HG02938 (cell line): ENCODE results near the gene UCP3.

Experiments used
- ATAC-seq: cut with Tn5 transposase; IDR thresholded peaks from one replicate; pipeline ENCODE4 v1.9.1; 2021; ENCODE audit warnings: mild to moderate bottlenecking, moderate library complexity; ENCODE audit not compliant: unreplicated experiment

UCP3 gene

GRCh38 chr11:74018331-74019005, 9.6 kb upstream of the UCP3 start:
- ATAC-seq = no peak

- no peak for ATAC-seq
Measured at GRCh38 chr11:74017631-74018030, 8.7 kb upstream of the UCP3 start.

DNA sequence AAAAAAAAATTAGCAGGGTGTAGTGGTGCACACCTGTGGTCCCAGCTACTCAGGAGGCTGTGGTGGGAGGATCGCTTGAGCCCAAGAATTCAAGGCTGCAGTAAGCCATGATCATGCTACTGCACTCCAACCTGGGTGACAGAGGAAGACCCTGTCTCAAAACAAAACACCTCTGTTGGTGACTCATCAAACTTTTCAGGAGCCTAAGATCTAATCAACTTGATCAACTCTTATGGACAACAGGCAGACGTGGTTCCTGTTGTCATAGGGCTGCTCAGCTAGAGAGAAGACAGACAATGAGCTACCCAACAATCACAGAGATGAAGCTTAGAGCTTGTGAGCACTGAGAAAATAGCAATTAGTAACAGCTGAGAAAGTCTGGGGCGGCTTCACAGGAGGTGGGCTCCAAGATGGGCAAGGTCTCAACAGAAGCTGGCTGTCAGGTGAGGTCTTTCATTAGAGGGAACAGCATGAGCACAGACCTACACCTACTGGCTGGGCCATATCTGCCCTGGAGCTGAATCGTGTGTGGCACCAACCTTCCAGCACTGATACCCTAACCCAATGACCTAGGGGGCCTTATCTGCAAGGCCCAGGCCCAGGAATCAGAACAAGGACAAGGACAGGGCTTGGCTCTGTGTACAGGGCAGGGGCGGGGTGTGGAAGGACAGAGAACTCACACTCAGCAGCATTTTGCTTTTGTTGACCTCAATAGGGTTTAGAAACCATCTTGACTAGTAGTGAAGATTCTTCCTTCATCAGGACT, 7.2 kb upstream of the UCP3 start:
- ATAC-seq = no peak

- ATAC-seq = no peak
Measured at GRCh38 chr11:74014880-74015279, 6.0 kb upstream of the UCP3 start.

GRCh38 chr11:74013141-74013540, 4.3 kb upstream of the UCP3 start:
- no peak for ATAC-seq

DNA sequence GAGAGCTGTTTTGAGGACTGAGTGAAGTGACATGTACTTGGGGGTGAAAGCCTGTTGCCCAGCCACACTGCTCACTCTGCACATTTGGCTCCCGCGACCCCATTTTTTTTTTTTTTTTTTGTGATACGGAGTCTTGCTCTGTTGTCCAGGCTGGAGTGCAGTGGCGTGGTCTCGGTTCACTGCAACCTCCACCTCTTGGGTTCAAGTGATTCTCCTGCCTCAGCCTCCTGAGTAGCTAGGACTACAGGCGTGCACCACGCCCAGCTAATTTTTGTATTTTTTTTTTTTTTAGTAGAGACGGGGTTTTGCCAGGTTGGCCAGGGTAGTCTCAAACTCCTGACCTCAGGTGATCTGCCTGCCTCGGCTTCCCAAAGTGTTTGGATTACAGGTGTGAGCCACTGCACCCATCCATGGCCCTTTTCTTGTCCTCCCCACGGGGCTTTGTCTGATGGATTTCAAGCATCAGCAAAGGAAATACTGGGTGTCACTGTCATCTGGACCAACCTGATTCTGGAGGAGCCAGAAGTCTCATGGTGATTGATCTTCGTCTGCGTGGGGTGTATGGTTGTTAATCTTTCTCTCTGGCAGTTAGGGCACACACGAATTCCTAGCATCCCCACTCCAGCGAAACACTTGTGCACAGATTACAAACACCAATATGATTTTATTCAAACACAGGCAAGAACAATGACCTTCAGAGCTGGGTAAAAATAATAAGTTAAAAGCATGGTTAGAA, 3.4 kb upstream of the UCP3 start:
- no peak for ATAC-seq

DNA sequence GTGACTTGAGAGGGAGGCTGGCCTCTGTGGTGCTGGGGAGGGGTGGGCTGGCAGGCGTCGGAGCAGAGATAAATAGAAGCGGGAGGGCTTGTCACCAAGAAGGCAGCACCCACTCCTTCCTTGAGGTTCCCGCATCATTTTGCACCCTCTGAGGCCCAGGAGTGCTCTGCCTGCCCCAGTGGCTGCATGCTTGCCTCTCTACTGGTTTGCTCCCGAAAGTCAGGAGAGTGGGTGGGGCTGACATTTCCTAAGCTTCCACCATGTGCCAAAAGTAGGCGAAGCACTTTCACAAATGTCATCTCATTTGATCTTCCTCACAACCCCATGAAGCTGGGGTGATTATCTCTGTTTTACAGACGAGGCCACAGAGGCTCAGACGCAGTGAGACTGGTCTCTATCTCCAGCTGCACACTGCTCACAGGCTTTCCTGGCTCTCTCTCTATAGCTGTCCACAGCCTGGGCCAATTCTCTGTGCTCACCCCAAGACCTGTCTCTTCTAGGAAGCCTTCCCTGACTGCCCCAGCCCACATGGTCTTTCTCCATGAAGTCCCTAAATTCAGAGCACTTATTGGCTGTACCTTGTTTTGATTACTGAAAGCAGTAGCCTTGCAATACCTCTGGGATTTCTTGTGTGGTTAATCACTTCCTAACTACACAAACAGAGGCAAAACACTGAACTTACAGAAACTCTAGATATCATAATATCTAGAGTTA, 2.6 kb upstream of the UCP3 start:
- ATAC-seq = peak; percentile 85

DNA sequence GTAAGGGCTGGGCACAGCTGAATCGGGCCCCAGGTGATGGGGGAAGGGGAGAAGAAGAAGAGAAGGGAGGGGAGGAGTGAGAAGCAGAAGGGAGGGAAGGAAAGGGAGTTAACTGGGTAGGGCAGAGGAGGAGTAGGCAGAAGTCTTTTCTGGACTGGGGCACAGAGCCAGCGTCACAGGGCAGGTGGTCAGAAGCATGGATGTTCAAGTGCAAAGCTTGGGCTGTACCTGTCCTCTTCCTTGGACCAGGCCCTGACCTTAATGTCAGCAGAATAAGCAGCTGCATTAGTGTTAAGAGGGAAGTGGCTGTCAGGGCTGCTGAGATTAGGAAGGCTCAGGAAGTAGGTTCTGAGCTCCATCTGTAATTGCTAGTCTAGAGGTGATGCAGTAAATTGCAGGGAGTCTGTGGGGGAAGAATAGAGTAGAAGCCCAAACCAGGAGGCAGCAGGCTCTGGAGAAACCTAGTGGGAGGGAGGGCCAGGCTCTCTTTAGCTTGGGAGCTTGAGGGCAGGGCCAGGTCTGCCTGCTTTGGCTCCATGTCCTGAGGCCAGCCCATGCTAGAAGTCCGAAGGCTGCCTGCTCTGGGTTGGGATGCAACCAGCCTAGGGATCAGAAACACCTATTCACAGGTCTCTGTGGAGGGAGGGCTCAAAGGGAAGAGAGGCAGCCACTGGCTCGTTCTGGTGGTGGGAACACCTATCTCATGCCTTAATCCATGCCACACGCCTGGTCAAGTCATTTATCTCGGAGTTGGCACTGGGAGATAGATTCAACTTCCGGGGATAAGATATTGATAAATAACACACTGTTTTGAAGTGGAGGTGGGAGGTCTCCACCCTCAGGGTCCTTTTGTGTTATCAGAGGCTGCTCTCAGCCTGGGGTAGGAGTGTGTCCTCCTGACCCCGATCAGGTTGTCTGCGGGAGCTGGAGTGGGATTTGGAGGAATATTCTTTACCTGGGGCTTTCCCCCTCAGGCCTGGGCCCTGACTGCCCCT, 1.7 kb upstream of the UCP3 start:
- no peak for ATAC-seq

DNA sequence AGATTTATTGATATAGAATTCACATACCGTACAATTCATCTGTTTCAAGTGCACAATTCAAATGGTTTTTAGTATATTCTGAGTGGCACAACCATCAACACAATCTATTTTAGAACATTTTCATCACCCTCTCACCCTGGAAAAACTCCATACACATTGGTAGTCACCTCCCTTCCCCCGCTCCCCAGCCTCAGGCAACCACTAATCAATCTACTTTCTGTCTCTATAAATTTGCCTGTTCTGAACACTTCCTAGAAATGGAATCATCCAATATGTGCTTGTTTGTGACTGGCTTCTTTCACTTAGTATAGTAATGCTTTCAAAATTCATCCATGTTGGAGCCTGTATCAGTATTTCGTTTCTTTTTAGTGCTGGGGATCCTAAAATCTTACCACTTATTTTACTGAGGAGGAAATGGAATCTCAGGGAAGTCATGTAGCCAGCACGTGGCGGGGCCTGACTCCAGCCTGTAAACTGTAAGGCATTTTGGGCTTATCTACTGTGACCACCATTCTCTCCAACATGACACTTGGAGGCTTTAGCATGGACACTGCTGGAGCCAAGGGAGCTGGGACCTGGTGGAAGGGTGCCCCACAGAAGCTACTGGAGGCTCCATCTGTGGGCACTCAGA, 905 bp upstream of the UCP3 start:
- no peak for ATAC-seq

DNA sequence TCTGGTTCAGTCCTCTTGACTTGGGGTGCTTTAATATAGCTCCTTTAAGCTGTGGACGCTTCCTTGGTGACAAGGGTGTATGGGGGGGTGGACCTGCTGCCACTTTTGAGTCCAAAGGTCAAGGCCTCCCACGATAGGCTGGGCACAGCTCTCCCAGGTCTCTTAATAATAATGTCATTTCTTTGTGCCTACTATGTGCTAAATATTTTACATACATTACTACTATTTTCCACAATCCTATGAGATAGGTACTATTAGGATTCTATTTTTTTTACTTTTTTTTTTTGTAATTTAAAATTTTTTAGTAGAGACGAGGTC, 304 bp upstream of the UCP3 start:
- ATAC-seq = no peak

DNA sequence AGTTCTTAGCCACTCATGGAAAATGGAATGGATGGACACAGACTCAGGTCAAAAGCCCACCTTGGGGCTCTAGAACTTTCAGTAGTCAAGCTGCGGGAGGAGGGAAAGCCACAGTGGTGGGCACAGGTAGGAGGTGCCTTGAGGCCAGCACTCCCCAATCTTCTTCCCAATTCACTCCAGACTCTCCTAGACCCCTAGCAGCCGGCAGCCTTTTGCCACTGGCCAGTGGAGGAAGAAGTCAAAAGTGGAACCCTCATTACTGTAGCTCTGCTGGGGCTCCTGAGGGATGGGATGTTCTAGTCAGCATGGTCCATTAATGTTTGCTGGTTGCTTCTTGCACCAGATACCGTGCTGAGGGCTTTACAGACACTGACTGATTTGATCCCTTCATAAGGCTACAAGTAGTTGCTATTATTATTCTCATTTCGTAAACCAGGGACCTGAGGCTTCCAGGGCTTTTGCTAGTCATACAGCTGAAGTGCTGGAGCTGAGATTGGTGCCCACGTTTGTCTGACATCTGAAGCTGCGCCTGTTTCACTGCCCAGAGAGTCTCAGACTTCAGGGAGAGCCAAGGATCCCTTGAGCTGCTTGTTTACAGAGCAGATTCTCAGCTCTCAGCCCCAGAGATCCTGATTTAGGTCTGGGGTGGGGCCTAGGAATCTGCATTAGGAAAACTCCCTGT, 1.1 kb downstream of the UCP3 start:
- ATAC-seq = no peak

DNA sequence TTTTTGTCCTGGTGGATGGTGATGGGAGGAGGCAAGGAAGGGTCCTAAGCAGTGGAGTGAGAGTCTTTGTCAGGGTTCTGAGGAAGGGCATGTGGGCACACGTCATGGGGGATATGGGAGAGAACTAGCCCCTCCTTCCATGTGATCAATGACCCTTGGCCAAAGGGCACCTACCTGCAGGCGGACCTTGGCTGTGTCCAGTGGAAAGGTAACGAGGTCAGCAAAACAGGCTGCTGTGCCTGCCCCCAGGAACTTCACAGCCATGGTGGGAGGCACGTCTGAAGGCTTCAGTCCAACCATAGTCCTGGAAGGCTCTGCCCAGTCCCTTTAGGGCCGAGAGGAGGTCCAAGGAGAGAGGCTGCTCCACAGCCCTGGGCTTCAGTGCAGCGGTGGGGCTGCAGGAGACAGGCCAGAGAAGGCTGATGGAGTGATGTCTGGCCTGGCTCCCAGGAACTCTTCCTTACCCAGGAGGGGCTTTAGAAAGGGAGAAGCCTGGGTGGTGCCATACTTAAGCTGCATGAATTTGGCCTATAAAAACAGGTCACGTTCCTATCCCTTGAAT, 2.1 kb downstream of the UCP3 start:
- ATAC-seq = no peak

DNA sequence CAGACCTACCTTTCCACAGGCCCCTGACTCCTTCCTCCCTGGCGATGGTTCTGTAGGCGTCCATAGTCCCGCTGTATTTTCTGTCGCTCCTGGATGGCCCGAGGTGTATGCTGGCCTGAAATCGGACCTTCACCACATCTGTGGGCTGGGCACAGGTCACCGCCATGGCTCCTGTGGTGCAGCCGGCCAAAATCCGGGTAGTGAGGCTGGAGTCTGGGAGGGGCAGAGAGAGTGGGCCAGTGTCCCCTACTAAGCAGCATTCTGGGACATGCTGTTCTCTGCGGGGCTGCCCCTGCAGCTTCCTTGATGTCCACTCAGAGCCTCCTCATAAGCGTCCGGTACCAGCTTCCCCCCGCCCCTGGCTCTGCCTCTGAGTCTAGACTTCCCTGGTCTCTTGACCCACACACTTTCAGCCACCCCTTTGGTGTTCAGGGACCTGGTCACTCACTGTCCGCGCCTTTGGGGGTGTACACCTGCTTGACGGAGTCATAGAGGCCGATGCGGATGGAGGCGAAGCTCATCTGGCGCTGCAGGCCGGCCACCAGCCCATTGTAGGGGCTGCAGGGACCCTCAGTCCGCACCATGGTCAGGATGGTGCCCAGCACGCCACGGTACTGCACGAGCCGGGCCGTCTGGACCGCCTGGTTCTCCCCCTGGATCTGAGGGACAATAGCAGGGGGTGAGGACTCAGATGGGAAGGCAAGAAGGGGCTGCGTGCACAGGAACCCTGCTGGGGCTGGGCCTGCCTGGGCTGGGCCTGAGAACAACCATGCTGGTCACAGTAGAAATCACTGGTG, 3.0 kb downstream of the UCP3 start:
- no peak for ATAC-seq

DNA sequence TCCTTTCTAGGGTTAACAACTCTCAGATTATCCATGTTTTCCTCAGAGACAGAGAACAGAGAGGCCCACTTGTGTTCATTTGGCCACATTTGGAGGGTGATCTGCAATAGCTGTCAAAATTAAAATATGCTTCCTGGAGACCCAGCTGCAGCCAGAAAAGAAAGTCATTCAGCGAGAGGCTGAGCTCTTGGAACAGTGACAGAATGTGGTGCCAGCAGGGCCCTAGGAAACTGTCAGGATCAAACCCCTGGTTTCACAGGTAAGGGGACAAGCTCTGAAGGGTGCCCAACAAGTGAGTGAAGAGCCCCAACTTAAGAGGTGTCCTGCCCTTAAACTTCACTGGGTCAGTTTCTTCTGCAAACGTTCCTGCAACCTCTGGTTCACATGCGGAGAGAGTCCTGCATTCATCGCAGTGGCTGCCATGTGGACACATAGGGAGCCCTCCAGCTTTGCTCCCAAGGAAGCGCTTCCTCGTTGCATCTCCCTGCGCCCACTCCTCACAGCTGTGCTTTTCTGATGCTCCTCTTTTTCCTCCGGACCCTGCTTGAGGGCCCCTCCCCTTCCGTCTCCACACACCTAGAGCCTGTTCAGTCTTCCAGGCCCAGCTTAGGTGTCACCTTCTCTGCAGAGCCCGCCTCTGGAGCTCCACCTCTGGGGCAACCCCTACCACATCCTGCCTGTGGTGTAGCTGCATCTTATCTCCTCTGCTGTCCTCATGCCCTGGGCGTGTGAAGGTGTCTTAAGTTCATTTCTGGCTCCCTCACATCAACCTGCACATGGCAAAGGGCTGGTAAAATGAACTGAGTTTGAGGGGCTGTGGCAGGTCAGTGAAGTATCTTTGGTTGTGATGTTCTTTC, 3.9 kb downstream of the UCP3 start:
- no peak for ATAC-seq

DNA sequence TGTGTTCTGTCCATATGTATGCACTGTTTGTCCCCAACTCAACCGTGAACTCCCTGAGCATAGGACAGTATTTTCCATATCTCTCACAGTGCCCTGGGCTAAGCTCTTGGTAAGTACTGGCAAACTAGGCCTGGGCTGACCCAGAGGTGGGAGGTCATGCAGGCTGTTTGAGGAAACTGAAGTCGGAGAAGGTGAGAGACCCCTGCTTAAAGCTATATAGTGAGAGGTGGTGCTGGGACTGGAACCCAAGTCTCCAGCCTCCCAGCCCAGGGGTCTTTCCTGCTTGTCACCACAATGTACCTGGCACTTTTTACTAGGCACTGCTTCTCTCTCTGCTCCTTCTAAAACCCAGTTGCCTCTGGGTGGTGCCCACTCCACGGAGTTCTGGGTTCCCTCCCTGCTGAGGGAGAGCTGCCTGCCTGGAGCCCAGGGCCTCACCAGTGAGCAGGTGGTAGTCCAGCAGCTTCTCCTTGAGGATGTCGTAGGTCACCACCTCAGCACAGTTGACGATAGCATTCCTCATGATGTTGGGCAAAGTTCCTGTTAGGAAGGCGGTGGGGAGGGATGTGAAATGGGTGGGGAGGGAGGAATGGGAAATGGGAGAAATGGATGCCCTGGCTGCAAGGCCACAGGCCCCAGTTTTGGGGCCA, 4.7 kb downstream of the UCP3 start:
- no peak for ATAC-seq

GRCh38 chr11:74002832-74003231, 6.1 kb downstream of the UCP3 start:
- ATAC-seq = no peak

GRCh38 chr11:74001822-74002286, 7.0 kb downstream of the UCP3 start:
- ATAC-seq = no peak
